ENCODE data around the gene ZMIZ1. TPM values are rescaled to one million over a fixed set of nuclear protein-coding genes. Genes with fewer than 3 reads are reported as not detected.

ZMIZ1 gene
- total RNA-seq, 1 experiment from 2014 or later = 35.8 TPM

- no peak for DNase-seq (ENCODE audit: low spot score)
- Histone ChIP-seq H3K27me3 (replicated peaks; ENCODE audit: insufficient read depth, low read depth, low read length, poor library complexity) (no peaks in the 10 kb centered on the region), H3K4me1 (ENCODE audit: insufficient read depth, low read length, poor library complexity, severe bottlenecking) (no peaks in the 10 kb centered on the region), H3K27ac (ENCODE audit: low read depth, low read length, poor library complexity, severe bottlenecking) (no peak overlapping the region), H3K4me3 (ENCODE audit: low read depth, low read length, poor library complexity, severe bottlenecking) (no peak overlapping the region), H3K36me3 (ENCODE audit: insufficient read depth, low read length, poor library complexity, severe bottlenecking) (no peaks in the 10 kb centered on the region), H3K9me3 (ENCODE audit: low read depth, low read length, poor library complexity, severe bottlenecking) (no peaks in the 10 kb centered on the region)
- no TSS peak for BruUV-seq (replicated peaks)
- TF ChIP-seq CTCF (conservative IDR thresholded peaks at IDR 0.05; ENCODE audit: low read depth, low read length) (no peak), EZH2 (IDR thresholded peaks at IDR 0.05; ENCODE audit: borderline replicate concordance, low read depth, low read length, poor library complexity, severe bottlenecking) (no peak)
- ChIA-PET CTCF (no interaction called here), POLR2A (ENCODE audit: low non-redundant PET) (no interaction called here)
- intact Hi-C loops (cut with micrococcal nuclease; ENCODE audit: unreplicated experiment) = no loop called here
Observed at GRCh38 chr10:79209831-79210230, 141.1 kb downstream of the ZMIZ1 start.

GRCh38 chr10:79210672-79211071 is 141.9 kb downstream of the ZMIZ1 start:
- ChIA-PET CTCF (no interaction called here), POLR2A (ENCODE audit: low non-redundant PET) (no interaction called here)
- H3K36me3 ChIP-seq (ENCODE audit: insufficient read depth, low read length, poor library complexity, severe bottlenecking) = no peaks in the 10 kb centered on the region
- no peak overlapping the region for H3K4me3 ChIP-seq (ENCODE audit: low read depth, low read length, poor library complexity, severe bottlenecking)
- no peaks in the 10 kb centered on the region for H3K4me1 ChIP-seq (ENCODE audit: insufficient read depth, low read length, poor library complexity, severe bottlenecking)
- TF ChIP-seq EZH2 (IDR thresholded peaks at IDR 0.05; ENCODE audit: borderline replicate concordance, low read depth, low read length, poor library complexity, severe bottlenecking) (no peak), CTCF (conservative IDR thresholded peaks at IDR 0.05; ENCODE audit: low read depth, low read length) (no peak)
- no peaks in the 10 kb centered on the region for H3K9me3 ChIP-seq (ENCODE audit: low read depth, low read length, poor library complexity, severe bottlenecking)
- no peak for DNase-seq (ENCODE audit: low spot score)
- intact Hi-C loops (cut with micrococcal nuclease; ENCODE audit: unreplicated experiment) = no loop called here
- BruUV-seq (replicated peaks) = no TSS peak
- H3K27ac ChIP-seq (ENCODE audit: low read depth, low read length, poor library complexity, severe bottlenecking) = no peak overlapping the region
- no peaks in the 10 kb centered on the region for H3K27me3 ChIP-seq (replicated peaks; ENCODE audit: insufficient read depth, low read depth, low read length, poor library complexity)

DNA sequence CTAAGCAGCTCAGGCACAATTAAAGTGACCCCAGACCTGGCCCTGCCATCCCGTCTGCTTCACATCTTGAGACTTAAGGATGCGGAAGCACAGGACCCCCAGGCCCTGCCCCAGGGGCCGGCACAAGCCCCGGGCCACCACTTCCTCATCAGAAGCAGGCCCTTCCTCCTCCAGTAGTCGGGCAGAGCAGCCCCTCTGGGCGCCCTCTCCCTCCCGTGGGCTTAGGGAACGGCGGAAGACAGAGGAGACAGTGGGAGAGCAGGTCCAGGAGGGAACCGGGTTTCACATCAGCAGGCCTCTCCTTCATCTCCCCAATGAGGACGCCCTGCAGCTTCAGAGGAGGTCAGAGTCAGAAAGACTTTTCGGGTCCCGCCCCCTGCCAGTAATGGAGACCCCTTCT is 142.8 kb downstream of the ZMIZ1 start:
- intact Hi-C loops (cut with micrococcal nuclease; ENCODE audit: unreplicated experiment) = no loop called here
- H3K27ac ChIP-seq (ENCODE audit: low read depth, low read length, poor library complexity, severe bottlenecking) = no peak overlapping the region
- H3K27me3 ChIP-seq (replicated peaks; ENCODE audit: insufficient read depth, low read depth, low read length, poor library complexity) = no peaks in the 10 kb centered on the region
- H3K9me3 ChIP-seq (ENCODE audit: low read depth, low read length, poor library complexity, severe bottlenecking) = no peaks in the 10 kb centered on the region
- no TSS peak for BruUV-seq (replicated peaks)
- POLR2A ChIA-PET (ENCODE audit: low non-redundant PET) = no interaction called here
- CTCF ChIA-PET = no interaction called here
- no peak for TF ChIP-seq EZH2 (IDR thresholded peaks at IDR 0.05; ENCODE audit: borderline replicate concordance, low read depth, low read length, poor library complexity, severe bottlenecking)
- DNase-seq (ENCODE audit: low spot score) = no peak
- no peaks in the 10 kb centered on the region for H3K4me1 ChIP-seq (ENCODE audit: insufficient read depth, low read length, poor library complexity, severe bottlenecking)
- H3K36me3 ChIP-seq (ENCODE audit: insufficient read depth, low read length, poor library complexity, severe bottlenecking) = no peaks in the 10 kb centered on the region
- no peak overlapping the region for H3K4me3 ChIP-seq (ENCODE audit: low read depth, low read length, poor library complexity, severe bottlenecking)

GRCh38 chr10:79215531-79215930 is 146.8 kb downstream of the ZMIZ1 start:
- TF ChIP-seq CTCF (conservative IDR thresholded peaks at IDR 0.05; ENCODE audit: low read depth, low read length) = no peak
- no peak for TF ChIP-seq EZH2 (IDR thresholded peaks at IDR 0.05; ENCODE audit: borderline replicate concordance, low read depth, low read length, poor library complexity, severe bottlenecking)
- H3K27me3 ChIP-seq (replicated peaks; ENCODE audit: insufficient read depth, low read depth, low read length, poor library complexity) = no peaks in the 10 kb centered on the region
- POLR2A ChIA-PET (ENCODE audit: low non-redundant PET) = no interaction called here
- no peaks in the 10 kb centered on the region for H3K4me1 ChIP-seq (ENCODE audit: insufficient read depth, low read length, poor library complexity, severe bottlenecking)
- H3K4me3 ChIP-seq (ENCODE audit: low read depth, low read length, poor library complexity, severe bottlenecking) = no peak overlapping the region
- CTCF ChIA-PET = no interaction called here
- no peak overlapping the region for H3K27ac ChIP-seq (ENCODE audit: low read depth, low read length, poor library complexity, severe bottlenecking)
- DNase-seq (ENCODE audit: low spot score) = no peak
- BruUV-seq (replicated peaks) = no TSS peak
- intact Hi-C loops (cut with micrococcal nuclease; ENCODE audit: unreplicated experiment) = no loop called here
- no peaks in the 10 kb centered on the region for H3K36me3 ChIP-seq (ENCODE audit: insufficient read depth, low read length, poor library complexity, severe bottlenecking)
- H3K9me3 ChIP-seq (ENCODE audit: low read depth, low read length, poor library complexity, severe bottlenecking) = no peaks in the 10 kb centered on the region
